Dermis blood vessel endothelial cell (primary cell): ENCODE measurements around the gene PEX14. TPM values are rescaled to one million over a fixed set of nuclear protein-coding genes. Genes with fewer than 3 reads are reported as not detected.

ENCODE experiments used
- DNase-seq: peaks from one replicate; pipeline ENCODE4 v3.0.0; 2010
- total RNA-seq: library from RNA; depleted of rRNA; stranded (reverse); fragments of >200 nt; gene quantifications from 2 replicates; pipeline ENCODE4 v1.2.3, GENCODE V29; 2014

PEX14 gene
- total RNA-seq, 1 donor from 2014 or later, result 9.9 TPM

DNA sequence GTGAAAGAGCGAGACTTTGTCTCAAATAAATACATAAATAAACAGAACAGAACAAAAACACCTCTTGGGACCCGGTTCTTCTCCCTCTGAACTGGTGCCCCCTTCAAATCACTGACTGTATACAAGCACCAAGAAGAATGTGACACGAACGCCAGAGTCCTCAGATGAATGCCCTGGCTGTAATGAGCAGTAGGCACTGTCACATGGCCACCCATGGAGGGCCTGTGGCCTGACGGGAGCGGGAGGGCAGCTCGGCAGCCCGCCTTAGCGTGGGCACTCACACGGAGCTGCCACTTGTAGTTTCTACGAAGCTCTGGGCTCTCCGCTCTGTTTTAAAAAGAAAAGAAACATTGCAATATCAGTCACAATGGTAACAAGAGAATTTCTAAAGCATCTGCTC is 146.0 kb downstream of the PEX14 start:
- DNase-seq, result no peak

DNA sequence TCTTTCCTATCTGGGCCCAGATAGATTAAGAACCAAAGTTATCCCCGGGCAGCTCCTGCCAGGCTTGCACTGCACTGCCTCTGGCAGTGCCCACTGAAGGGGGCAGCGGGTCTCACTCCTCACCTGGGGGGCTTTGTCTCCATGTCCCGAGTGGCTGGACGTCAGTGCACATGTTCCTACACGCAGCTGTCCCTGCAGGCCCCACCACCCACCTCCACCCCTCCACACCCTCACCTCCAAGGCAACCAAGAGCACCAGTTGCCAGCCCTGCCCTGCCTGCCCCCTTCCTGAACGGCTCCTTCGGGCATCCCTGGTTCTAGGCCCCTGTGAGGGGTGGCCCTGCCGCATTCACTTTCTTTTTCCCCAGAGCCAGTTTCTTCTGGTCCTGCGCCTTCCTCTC is 147.2 kb downstream of the PEX14 start:
- DNase-seq, result no peak

DNA sequence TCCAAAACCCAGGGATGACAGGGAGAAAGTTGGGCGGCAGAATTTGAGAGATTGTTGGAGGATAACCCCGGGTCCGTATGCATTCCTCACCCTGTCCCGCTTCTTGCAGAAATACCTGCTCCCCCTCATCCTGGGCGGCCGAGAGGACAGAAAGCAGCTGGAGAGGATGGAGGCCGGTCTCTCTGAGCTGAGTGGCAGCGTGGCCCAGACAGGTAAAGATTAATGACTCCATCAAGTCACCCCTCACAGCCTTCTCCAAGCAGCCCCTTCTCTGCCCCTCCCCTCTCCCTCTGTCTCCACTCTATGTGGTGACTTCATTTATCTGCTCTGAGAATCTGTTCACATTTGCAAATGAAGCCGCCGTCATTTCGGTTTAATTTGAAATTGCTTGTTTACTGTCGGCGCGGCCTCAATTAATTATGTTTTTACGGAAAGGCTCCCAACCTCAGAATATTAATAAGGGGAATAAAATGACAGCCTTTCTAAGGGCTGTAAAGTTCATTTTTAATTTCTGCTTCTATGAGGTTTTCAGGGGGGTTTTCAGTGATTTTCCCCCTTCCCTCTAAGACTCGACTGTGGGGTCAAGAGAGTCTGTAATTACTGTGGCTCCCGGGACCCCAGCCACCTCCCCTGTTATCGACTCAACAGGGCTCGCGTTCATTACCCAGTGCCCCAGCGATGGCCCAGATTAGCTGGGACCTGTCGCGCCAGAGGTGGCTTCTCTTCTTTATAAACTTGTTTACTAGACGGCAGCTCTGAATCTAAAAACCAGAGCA is 148.3 kb downstream of the PEX14 start:
- no peak for DNase-seq

DNA sequence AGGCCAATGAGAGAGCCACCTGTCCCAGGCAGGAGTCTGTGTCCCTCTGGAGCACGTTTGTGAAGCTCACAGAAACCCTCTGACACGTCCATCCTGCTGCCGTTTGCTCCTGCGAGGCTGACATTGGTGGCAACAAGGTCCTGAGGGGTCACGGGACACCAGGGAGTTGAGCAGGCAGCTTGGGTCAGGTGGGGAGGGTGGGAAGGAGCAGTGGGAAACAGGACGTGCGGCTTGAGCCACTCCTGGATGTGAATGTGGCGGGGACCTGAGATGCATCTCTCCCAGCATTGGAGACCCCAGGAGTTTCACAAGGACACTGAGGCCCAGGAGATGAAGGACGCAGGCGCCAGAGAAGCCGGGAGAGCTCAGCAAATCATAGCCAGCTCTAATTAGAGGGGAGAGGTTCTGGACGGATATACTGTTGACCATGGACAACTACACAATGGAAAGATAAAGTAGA is 149.0 kb downstream of the PEX14 start:
- no peak for DNase-seq

DNA sequence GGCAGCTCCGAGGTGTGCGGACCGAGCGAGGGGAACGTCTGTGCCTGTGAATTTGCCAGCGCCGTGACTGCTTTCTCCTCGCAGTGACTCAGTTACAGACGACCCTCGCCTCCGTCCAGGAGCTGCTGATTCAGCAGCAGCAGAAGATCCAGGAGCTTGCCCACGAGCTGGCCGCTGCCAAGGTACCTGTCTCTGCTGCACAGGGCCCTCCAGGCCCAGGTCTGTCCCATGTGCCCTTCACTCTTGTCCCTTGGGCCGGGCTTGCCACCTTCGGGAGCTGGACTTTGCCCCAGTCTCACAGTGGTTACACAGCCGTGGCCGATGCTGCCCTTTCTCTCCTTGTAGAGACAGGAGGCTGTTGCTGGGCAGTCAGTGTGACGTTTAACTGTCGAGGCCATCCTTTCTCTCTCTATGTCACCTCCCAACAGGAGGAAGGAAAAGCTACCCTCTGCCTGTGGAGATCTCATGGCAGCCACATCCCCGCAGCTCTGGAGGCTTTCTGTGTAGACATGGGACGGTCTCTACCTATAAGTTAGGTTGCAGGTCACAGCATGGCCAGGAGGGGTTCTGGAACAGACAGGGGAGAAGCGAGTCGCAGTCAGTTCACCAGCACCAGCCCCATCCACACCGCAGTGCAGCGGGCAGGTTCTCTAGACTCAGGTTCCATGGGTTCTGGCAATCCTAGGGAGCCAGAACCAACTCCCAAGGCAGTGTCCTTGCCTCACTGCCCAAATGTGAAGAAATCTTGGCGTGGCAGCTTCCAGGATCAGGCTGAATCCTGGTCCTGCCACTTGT is 149.7 kb downstream of the PEX14 start:
- no peak for DNase-seq

DNA sequence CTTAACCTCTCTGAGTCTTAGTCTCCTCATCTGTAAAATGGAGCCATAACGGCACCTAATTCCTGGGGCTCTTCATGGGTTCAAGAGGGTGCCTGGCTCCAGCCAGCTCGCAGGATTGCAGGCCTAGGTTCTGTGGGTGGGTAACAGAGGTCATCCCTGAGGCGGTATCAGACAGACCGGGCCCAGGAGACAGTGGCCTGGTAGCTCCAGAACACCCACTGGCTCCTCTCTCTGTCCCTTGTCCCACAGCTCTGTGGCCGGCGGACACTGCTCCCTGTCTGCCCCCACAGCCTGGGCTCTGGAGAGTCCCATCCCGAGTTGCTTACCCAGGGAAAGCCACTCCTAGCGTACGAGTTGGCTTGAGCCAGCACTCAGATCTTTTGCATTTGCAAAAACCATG is 150.3 kb downstream of the PEX14 start:
- no peak for DNase-seq

DNA sequence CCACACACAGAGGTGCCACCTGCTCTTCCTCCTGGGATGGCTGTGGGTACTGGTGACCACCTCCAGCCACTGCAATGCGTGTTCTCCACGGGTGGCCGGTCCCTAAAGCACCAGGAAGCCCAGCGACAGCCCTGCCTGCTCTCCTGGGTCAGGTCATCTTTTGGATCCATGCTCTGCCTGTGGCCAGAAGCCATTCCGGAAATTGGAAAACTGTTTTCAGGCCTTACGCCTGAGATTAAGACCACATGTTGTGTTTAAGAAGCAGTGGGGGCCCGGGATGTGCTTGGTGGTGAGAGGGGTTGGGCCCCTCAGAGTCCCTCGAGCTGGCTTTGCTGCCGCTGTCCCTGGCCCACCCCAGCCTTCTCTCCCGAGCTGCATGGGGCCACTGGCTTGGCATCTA is 150.8 kb downstream of the PEX14 start:
- no peak for DNase-seq

DNA sequence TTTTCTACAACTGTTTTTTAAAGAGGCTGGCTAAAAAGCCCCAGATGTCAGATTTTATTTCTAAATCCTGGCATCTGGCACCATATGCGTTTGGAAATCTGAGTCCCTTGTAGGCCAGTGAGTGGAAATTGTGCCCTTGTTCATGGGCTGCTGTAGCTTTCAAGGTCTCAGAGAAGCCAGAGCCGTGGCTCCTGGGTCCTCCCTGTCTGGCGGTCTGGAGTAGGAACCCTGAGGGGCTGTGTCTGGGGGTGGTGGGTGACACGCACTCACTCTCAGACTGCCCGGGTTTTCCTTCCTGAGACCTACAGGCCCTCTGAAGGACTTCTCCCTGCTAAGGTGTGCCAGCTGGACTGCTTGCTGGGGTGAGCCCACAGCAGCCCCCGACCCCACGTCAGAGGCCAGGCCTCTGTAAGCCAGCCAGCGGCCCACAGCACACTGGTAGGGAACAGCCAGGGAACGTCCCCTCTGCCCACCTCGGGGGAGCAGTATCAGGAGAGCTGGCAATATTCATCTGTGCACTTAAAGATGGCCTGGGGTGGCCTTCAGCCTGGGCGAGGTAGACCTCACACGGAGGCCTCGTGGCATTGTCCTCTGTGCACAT is 151.5 kb downstream of the PEX14 start:
- no peak for DNase-seq

DNA sequence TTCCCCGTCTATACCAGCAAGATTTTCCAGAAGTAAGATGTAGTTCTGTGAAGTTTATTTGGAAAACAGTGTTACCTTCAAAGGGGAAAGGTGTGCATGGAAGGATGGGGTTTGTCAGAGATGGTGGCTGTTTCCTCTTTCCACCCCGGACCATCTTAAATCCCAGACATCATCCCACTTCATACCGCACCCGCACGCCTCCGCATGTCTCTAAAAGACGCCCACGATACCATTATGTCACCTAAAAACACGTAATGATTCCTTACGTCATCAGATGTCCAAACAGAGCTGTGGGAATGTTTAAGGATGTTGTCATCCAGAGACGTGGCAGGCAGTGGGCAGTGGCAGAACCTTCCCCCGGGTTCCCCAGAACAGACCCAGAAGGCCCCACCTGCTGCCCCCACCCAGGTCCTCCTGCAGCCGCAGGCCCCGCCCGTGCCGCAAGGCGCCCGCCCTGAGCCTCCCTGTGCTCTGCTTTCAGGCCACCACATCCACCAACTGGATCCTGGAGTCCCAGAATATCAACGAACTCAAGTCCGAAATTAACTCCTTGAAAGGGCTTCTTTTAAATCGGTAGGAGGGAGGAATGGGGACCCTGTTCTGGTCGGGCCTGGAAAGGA is 152.2 kb downstream of the PEX14 start:
- no peak for DNase-seq

DNA sequence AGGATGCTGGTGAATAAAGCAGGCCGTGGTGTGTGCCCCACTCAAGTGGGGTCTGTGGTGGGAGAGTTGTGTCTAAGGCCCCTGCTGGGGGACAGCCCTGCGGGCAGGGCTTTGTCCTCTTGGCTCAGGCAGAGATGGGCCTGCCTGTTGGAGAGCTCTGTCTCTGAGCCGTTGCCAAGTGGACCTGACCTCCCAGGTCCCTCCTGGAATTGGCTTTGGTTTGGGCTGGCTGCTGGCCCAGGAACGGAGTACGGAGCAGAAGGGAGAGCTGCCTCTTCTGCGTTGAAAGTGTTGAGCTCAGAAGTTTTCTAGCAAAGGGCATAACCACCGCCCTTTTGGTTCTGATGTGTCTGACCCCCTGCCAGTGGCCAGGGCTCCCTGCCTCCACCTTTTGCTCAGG is 153.9 kb downstream of the PEX14 start:
- DNase-seq, result no peak

DNA sequence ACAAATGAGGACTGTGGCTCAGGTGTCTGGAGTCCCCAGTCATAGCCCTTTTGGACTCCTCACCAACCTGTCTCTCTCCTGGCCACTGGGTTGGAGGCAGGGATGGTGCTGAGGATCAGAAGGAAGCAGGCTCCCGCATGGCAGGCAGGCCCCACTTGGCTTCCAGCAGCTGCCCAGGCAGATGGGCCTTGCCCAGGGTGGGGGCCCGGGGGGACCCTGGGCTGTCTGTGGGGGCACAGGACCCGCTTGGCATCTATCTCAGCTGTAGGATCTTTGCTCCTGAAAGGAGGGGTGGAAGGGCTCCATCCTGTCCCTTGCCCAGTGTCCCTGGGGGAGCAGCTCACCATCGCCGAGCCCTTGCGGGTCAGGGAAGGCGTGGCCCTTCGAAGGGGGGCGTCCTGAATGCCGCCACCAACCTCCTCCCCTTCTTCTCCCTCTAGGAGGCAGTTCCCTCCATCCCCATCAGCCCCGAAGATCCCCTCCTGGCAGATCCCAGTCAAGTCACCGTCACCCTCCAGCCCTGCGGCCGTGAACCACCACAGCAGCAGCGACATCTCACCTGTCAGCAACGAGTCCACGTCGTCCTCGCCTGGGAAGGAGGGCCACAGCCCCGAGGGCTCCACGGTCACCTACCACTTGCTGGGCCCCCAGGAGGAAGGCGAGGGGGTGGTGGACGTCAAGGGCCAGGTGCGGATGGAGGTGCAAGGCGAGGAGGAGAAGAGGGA is 154.5 kb downstream of the PEX14 start:
- DNase-seq, result no peak

DNA sequence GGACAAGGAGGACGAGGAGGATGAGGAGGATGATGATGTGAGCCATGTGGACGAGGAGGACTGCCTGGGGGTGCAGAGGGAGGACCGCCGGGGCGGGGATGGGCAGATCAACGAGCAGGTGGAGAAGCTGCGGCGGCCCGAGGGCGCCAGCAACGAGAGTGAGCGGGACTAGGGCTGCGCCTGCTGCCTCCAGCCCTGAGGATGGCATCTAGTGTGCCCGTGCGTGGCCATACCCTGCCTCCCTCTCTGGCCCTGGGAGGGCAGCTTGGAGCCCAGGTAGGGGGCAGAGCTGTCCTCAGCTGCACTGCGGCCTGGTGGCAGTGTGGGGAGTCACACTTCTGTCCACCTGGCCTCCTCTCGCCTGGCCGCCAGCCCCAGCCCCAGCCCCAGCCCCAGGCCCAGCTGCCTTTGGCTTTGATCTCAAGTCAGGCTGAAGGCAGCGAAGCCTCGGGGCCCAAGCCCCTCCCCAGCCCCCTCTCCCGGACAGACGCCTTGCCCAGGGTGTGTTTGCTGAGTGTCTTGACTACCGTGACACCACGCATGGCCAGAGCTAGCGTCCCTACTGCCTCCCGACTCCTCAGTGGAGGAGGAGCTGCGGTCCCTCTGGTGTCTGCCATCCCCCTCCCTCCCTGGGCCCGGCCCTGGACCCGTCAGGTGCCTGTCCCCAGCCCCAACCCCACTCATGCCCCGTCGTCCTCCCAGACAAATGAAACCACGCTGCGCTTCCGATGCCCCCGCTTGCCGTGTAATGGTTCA is 155.2 kb downstream of the PEX14 start:
- no peak for DNase-seq

DNA sequence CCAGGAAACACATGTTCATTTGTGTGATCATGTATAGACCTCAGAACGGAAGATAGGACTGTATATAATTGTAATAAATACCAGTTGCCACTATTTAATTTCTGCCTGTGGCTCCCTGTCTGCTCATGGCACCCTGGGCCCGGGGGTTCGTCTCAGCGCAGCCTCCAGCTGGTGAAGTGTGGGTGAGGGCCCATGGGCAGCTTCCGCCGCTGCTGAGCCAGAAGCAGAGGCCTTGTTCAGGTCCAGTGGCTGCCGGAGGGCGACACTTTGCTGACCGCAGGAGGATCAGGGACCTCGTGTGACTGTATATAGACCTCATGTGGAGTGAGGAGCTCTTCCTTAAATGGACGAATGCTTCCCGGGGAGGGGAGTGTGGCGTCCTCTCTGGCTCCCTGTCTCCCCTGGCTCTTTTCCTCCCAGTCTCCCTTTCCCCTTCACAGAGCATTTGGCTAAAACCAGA is 155.9 kb downstream of the PEX14 start:
- DNase-seq, result no peak

DNA sequence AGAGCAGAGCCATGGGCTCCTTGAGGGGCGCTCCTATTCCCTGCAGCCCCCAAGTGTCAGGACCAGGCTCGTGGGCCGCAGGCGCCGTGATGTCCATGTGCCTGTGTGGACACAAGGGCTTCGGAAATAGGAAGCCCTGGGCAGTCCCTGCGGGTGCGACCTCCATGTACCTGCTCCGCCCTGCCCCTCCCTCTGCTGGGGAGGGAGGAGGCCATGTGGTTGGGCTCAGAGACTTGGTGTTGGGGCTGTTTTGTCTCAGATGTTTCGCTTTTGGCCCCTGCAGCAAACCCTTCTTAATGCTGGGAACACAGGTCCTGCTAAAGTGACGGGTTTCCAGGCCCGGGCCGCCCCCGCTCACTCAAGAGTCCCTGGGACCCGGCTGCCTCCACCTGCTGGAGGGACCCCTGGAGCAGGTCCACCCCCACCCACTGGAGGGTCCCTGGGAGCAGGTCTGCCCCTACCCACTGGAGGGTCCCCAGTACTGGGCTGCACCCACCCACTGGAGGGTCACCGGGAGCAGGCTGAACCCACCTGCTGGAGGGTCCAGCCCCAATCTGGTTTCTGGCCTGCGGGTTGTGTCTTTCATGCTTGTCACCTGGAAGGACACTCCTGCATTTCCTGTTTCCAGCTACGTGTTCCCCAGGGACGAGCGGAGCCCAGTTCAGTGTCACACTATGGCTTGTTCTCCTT is 156.5 kb downstream of the PEX14 start:
- no peak for DNase-seq

DNA sequence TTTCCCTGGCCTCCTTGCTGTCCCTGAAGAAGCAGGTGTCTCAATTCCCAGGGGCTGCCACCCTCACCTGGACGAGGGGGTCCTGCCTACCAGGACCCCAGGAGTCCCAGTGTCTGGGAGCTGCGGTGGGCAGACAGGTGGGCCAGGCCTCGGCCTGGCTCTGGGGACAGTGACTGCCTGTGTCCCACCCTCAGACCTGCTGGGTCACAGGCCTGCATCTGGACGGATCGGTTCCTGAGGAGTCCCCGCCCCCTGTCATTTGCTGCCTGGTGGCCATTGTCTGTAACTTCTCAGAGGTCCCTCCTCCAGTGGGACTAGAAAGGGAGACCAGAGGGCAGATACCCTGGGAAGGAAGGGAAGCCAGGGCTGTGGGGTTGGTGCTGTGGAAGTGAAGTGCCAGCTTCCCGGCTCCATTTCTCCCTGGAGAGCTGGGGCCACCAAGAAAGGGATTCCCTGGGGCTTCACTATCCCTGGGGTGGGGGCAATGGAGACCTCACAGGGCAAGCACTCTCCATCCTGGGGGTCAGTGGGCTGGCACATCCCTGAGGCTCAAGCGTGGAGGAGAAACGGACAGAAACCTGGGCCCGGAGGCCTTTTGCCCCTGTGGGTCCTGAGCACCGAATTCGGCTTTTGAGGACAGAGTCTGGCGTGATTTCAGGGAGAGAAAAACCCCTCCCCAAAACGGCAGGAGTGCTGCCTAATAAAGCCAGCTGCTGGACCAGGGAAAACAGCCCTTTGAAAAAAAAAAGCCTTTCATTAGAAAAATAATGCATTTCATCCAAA is 157.3 kb downstream of the PEX14 start:
- DNase-seq, result no peak

DNA sequence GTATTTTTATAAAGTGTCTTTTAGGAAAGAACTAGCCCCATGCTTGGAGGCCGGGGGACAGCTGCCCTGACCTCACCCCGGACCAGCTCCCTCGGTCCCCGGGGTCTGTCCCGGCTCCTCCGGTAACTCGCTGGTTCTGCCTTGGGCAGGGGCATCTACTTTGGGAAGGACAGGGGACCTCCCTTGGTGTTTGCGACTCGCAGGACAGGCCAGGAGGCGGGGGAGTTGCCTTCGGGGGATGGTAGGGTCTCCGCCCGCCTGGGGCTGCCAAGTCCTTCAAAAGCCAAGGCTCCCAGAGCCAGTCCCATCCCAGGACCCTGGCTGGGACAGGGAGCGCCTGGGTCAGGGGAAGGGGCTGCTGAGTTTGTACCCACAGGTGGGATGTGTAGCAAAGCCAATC is 157.9 kb downstream of the PEX14 start:
- DNase-seq, result no peak

DNA sequence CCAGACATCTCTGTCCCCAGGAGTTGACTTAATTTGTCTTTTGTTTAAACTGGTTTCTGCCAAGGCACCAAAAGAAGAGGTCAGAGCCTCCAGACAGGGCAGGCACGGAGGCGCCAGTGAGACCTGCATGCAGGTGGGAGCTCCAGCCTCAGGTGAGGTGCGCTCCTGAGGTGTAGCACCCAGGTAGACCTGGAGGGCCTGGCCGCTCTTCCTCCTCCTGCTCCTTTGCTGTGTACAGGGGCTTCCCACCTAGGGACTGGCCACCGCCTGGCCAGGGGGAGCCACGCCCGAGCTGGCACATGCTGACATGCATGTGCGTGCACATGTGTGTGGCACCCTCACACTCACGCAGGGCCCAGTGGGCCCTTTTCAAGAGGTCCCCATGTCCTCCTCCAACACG is 158.7 kb downstream of the PEX14 start:
- DNase-seq, result no peak

DNA sequence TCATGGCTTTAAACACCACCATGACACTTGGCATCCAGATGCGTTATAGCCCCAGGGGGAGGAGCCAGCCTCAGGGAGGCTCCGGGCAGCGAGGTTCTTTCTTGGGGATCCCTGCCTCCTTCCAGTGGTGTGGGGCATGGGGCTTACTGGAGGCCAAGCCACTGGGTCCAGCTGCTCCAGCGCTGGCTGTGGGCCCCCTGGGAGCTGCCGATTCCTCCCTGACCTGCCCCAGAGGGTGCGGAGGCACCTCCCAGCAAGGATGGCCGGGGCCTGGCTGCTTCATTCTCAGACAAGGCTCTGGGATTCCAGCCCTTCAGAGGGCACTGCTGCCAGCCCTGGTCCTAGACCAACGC is 159.3 kb downstream of the PEX14 start:
- no peak for DNase-seq

DNA sequence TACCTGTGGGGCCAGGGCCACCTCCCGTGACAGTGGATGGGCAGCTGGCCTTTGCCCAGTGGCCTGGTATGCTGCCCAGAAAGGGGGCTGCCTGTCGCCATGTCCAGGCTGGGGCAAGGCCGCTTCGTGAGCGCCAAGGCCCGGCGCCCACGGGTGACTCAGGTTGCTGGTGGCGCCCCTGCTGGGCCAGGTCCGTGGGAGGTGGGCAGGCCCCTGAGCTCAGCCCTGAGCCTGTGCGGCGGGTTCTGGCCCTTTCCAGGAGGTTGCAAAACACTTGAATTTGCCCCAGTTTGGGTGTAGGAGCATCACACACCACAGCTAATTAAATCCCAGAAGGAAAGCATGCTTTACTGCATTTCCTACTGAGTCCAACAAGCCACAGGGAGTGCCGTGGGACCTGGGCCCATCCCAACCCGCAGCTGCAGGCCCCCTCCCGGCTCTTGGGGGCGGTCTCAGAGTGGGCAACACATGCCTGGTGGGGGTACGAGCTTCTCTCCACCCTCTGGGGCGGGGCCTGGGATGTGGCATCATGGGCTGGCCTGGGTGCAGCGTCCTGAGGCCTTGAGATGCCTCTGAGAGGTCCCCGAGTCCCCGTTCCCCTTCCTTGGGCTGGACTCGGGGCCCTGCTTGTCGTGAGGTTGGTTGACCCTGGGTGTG is 159.8 kb downstream of the PEX14 start:
- no peak for DNase-seq
